GM12801 (cell line): ENCODE measurements around the gene OS9.

Source experiments
- TF ChIP-seq, protein P1 (sequence below): IDR thresholded peaks from one replicate; pipeline ENCODE4 v1.5.1; 2011; ENCODE audit warnings: control low read depth; ENCODE audit not compliant: insufficient read length; ENCODE audit errors: extremely low read depth

Gene OS9, protein sequence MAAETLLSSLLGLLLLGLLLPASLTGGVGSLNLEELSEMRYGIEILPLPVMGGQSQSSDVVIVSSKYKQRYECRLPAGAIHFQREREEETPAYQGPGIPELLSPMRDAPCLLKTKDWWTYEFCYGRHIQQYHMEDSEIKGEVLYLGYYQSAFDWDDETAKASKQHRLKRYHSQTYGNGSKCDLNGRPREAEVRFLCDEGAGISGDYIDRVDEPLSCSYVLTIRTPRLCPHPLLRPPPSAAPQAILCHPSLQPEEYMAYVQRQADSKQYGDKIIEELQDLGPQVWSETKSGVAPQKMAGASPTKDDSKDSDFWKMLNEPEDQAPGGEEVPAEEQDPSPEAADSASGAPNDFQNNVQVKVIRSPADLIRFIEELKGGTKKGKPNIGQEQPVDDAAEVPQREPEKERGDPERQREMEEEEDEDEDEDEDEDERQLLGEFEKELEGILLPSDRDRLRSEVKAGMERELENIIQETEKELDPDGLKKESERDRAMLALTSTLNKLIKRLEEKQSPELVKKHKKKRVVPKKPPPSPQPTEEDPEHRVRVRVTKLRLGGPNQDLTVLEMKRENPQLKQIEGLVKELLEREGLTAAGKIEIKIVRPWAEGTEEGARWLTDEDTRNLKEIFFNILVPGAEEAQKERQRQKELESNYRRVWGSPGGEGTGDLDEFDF

DNA sequence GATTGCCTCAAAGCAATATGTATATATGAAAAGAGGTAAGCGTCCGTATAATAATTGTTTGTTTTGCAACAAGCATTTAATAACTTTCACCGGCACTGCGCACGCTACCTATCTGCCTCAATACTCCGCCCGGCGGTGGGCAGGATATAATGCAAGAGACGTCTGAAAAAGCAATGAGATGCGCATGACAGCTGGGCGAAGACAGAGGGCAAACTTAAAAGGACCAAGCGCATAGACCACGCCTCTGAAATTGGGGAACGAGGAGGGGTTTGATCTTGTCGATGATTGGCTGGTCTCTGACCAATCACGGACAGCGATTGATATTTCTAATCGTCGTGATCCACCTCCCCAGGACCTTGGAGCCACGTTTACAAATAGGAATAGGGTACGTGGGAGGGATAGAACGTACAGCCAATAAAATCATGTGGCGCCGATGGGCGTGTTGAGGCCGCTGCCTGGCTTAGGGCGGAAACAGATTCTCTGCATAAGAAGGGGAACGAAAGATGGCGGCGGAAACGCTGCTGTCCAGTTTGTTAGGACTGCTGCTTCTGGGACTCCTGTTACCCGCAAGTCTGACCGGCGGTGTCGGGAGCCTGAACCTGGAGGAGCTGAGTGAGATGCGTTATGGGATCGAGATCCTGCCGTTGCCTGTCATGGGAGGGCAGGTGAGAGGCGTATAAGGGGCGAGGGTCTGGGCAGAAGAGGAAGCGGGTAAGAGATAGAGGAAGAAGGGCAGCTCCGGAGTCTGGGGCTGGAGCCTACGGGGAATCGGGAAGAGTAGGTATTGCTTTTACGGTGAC lies at the start of gene OS9:
OS9 (plus strand) TSS at position 474 of the 800 bp plus-strand sequence; CDS start at position 504, 30 bp downstream.
- TF ChIP-seq, protein P1, sequence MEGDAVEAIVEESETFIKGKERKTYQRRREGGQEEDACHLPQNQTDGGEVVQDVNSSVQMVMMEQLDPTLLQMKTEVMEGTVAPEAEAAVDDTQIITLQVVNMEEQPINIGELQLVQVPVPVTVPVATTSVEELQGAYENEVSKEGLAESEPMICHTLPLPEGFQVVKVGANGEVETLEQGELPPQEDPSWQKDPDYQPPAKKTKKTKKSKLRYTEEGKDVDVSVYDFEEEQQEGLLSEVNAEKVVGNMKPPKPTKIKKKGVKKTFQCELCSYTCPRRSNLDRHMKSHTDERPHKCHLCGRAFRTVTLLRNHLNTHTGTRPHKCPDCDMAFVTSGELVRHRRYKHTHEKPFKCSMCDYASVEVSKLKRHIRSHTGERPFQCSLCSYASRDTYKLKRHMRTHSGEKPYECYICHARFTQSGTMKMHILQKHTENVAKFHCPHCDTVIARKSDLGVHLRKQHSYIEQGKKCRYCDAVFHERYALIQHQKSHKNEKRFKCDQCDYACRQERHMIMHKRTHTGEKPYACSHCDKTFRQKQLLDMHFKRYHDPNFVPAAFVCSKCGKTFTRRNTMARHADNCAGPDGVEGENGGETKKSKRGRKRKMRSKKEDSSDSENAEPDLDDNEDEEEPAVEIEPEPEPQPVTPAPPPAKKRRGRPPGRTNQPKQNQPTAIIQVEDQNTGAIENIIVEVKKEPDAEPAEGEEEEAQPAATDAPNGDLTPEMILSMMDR: peak; percentile 50

DNA sequence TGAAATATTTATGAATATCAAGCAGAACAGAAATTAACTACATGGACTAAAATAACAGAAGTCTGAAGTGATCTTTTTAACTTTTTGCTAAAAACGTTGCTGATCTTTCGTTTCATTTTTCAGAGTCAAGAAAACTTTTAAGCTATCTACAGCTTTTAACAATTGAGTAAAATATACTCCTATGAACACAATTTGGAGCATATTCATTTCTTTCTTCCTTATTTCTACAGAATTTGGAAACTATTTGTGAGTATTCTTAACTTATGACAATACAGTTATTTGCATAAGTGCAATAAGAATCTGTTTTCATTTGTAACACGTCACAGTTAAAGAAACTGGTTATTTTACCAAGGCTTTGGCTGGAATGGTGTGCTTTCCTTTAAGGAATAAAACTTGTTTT lies 39.9 kb upstream of the OS9 start:
- TF ChIP-seq, protein P1: no peak

DNA sequence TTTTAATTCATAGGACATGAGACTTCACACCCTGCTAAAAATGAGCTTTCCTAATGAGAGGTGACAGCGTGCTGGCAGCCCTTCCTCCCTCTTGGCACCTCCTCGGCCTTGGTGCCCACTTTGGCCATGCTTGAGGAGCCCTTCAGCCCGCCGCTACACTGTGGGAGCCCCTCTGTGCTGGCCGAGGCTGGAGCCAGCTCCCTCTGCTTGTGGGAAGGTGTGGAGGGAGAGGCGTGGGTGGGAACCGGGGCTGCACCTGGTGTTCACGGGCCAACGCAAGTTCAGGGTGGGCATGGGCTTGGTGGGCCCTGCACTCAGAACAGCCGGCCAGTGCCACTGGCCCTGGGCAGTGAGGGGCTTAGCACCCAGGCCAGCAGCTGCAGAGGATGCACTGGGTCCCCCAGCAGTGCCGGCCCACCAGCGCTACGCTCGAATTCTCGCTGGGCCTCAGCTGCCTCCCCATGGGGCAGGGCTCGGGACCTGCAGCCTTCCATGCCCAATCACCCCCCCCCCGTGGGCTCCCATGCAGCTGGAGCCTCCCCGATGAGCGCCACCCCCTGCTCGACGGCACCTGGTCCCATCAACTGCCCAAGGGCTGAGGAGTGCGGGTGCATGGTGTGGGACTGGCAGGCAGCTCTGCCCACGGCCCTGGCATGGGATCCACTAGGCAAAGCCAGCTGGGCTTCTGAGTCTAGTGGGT lies 38.2 kb upstream of the OS9 start:
- TF ChIP-seq, protein P1: no peak

DNA sequence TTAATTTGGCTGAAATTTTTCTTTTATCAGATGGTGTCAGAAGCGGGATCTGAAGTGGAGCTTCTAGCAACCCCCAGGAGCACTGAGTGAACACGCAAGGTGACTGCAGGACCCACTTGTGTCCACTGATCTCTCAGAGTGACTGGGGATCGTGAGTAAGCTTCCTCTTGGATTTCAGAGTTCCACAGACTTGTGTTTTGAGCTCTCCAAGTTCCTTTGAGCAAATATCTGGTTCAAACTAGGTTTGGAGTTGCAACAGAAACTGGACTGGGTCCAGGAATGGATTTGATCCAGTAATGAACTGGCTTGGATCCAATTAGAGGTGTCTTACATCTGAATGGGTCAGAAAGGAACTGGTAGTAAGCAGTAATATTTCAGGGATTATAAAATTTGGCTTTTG lies 36.2 kb upstream of the OS9 start:
- TF ChIP-seq, protein P1: no peak

DNA sequence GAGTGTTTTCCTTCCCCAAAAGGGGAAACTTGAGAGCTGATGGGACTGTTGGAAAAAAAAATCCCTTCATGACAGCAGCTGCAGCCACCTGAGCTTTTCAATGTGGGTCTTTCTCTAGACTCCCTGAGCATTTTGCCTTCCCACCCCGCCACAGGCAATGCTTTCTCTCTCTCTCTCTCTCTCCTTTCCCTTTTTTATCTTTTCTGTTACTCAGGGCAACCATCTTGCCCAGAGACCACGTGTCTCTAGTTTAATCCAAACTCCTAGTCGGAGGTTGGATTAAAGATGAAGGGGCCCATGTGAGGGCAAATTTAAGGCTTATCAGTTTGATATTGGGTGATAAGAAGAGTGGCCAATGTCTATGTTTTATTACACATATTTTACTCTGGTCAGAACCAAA lies 35.0 kb upstream of the OS9 start:
- TF ChIP-seq, protein P1: no peak

DNA sequence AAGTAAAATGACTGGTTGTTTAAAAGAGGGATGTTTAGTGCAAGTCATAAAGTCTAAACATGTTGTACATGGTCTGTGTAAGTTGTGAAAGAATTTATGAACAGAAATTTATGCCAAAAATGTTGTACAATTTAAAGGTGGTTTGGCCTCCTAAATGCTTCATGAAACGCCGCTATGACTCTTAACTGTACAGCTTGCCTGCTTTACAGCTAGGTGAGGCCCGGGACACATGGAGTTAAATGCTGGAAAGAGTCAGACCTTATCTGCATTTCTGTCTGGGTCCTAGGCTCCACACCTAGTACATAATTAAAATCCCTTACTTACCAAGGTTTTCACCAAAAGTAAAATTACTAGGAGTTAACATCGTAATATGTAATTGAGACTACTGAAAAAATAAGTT lies 32.6 kb upstream of the OS9 start:
- TF ChIP-seq, protein P1: no peak
